Heart left ventricle (tissue), 13 donors: ENCODE data around the gene ABCG5.

Experiments used
- POLR2A ChIP-seq, 2 donors: fragments of 450-650 bp; IDR thresholded peaks; one replicate each; pipeline ENCODE4 v1.6.1; 2017; ENCODE audit warnings: antibody characterized with exemption in 2 of 2, mild to moderate bottlenecking in 2 of 2, moderate library complexity in 2 of 2
- TF ChIP-seq, protein P1 (sequence below), 12 donors: fragments of 200-600 bp; sonication (generic) in 4 of 12; IDR thresholded peaks; one replicate each; pipeline versions ENCODE4 v1.5.0 to v1.8.0; 2018 to 2022; ENCODE audit warnings: antibody characterized with exemption in 12 of 12, mild to moderate bottlenecking in 5 of 12
- donor health status: ischemic (EF 13 %, LVEDD 7.1; RV severe dilation, severe dysfunction).
- donor health status: DM: no; HTN: yes; CAD: no.
- donor health status: DM: no; HTN: no; CAD: no.
- donor health status: ischemic (EF 25% LVEDD 6.9; RV normal size, moderate dysfunction).
- donor health status: ischemic (EF 25% LVEDD 5.7; RV mildly dilated, moderate dysfunction).
- donor health status: ischemic (EF 35%, LVEDD 5.7; RV mildly dilated, moderate dysfunction).
- donor health status: nonischemic (EF 11% LVEDD 7.7; RV severe dilation, severe dysfunction).
- donor health status: DM: yes; HTN: yes; CAD: no.
- donor health status: PGD.
- donor health status: ischemic (EF 29% LVEDD 5.4; RV normal size, mild dysfunction).
- donor health status: nonischemic (EF 23%, LVEDD 6.1; RV moderate dilation, normal function).

DNA sequence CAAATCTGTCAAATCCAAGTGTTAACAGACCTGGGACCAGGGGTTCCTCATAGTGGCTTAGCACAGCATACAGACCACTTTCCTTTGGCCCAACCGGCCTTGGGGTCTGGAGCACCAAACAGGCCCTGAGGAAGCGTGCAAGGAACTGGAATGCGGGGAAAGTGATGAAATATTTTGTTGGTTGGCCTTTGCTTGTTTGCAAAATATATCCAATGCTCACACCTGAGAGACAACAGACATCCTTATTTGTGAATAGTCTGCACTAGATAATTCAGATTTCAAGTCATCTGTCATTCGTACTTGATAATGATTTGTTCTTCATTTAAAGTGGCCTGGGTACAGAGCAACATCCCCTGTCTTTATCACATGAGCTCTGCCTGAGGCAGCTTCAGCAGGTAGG lies 43.7 kb upstream of the ABCG5 start:
- TF ChIP-seq, protein P1, sequence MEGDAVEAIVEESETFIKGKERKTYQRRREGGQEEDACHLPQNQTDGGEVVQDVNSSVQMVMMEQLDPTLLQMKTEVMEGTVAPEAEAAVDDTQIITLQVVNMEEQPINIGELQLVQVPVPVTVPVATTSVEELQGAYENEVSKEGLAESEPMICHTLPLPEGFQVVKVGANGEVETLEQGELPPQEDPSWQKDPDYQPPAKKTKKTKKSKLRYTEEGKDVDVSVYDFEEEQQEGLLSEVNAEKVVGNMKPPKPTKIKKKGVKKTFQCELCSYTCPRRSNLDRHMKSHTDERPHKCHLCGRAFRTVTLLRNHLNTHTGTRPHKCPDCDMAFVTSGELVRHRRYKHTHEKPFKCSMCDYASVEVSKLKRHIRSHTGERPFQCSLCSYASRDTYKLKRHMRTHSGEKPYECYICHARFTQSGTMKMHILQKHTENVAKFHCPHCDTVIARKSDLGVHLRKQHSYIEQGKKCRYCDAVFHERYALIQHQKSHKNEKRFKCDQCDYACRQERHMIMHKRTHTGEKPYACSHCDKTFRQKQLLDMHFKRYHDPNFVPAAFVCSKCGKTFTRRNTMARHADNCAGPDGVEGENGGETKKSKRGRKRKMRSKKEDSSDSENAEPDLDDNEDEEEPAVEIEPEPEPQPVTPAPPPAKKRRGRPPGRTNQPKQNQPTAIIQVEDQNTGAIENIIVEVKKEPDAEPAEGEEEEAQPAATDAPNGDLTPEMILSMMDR (IDR thresholded peaks at IDR 0.05) = no peak
- no peak for TF ChIP-seq POLR2A (IDR thresholded peaks at IDR 0.05)
